Glutamatergic neuron (in vitro differentiated cells): ENCODE data around the gene PSME2. TPM values are rescaled to one million over a fixed set of nuclear protein-coding genes. Genes with fewer than 3 reads are reported as not detected.

ENCODE experiments used
- DNase-seq: peaks from one replicate; pipeline ENCODE4 v3.0.0; 2022
- H3K27ac Mint-ChIP-seq: one replicate; pipeline ENCODE4 v1.8.0; 2020; ENCODE audit warnings: mild to moderate bottlenecking, mixed read lengths, inconsistent platforms; ENCODE audit not compliant: unreplicated experiment
- H3K27me3 Mint-ChIP-seq: one replicate; pipeline ENCODE4 v1.8.0; 2020; ENCODE audit warnings: mild to moderate bottlenecking, moderate library complexity, mixed read lengths, inconsistent platforms; ENCODE audit not compliant: unreplicated experiment
- H3K36me3 Mint-ChIP-seq: one replicate; pipeline ENCODE4 v1.8.0; 2020; ENCODE audit warnings: mild to moderate bottlenecking, mixed read lengths, inconsistent platforms; ENCODE audit not compliant: unreplicated experiment
- H3K4me1 Mint-ChIP-seq: one replicate; pipeline ENCODE4 v1.8.0; 2020; ENCODE audit warnings: mild to moderate bottlenecking, low read depth, mixed read lengths, inconsistent platforms; ENCODE audit not compliant: unreplicated experiment
- H3K4me3 Mint-ChIP-seq: one replicate; pipeline ENCODE4 v1.8.0; 2020; ENCODE audit warnings: mild to moderate bottlenecking, mixed read lengths, inconsistent platforms; ENCODE audit not compliant: unreplicated experiment
- H3K9me3 Mint-ChIP-seq: one replicate; pipeline ENCODE4 v1.8.0; 2020; ENCODE audit warnings: mild to moderate bottlenecking, moderate library complexity, mixed read lengths, inconsistent platforms; ENCODE audit not compliant: unreplicated experiment
- total RNA-seq: library from RNA; stranded (reverse); fragmentation: NEBNext Ultra II Directional; extraction: Animal tissue kit (Norgen Biotek cat#: 25700); gene quantifications from one replicate; pipeline ENCODE4 v1.2.1, GENCODE V29; 2021; ENCODE audit not compliant: unreplicated experiment
- TF ChIP-seq, protein P1 (sequence below): fragments of 200-600 bp; sonication (generic); IDR thresholded peaks from one replicate; pipeline ENCODE4 v1.5.0; 2021; ENCODE audit not compliant: partially characterized antibody, unreplicated experiment

PSME2 gene
- total RNA-seq, 1 donor from 2014 or later, result 58.9 TPM

DNA sequence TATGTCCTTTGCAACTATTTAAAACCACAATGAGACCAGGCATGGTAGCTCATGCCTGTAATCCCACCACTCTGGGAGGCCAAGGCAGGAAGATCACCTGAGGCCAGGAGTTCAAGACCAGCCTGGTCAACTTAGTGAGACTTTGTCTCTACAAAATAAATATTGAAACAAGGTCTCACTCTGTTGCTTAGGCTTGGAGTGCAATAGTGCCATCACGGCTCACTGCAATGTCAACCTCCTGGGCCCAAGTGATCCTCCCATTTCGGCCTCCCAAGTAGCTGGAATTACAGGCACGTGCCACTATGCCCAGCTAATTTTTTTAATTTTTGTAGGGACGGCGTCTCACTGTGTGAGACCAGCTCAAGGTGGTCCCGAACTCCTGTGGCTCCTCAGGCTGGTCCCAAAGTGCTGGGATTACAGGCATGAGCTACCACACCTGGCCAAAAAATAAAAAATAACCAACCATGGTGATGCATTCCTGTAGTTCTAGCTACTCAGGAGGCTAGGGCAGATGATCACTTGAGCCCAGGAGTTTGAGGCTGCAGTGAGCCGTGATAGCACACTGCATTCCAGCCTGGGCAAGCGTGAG is 16.9 kb downstream of the PSME2 start:
- Mint-ChIP-seq H3K4me3 (no peak overlapping the region), H3K27me3 (peaks cover 6% of the 10 kb centered on the region), H3K36me3 (no peaks in the 10 kb centered on the region), H3K9me3 (peaks cover 4% of the 10 kb centered on the region), H3K27ac (no peak overlapping the region), H3K4me1 (peaks cover 18% of the 10 kb centered on the region)
- DNase-seq, result no peak
- TF ChIP-seq, protein P1, sequence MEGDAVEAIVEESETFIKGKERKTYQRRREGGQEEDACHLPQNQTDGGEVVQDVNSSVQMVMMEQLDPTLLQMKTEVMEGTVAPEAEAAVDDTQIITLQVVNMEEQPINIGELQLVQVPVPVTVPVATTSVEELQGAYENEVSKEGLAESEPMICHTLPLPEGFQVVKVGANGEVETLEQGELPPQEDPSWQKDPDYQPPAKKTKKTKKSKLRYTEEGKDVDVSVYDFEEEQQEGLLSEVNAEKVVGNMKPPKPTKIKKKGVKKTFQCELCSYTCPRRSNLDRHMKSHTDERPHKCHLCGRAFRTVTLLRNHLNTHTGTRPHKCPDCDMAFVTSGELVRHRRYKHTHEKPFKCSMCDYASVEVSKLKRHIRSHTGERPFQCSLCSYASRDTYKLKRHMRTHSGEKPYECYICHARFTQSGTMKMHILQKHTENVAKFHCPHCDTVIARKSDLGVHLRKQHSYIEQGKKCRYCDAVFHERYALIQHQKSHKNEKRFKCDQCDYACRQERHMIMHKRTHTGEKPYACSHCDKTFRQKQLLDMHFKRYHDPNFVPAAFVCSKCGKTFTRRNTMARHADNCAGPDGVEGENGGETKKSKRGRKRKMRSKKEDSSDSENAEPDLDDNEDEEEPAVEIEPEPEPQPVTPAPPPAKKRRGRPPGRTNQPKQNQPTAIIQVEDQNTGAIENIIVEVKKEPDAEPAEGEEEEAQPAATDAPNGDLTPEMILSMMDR, result no peak

DNA sequence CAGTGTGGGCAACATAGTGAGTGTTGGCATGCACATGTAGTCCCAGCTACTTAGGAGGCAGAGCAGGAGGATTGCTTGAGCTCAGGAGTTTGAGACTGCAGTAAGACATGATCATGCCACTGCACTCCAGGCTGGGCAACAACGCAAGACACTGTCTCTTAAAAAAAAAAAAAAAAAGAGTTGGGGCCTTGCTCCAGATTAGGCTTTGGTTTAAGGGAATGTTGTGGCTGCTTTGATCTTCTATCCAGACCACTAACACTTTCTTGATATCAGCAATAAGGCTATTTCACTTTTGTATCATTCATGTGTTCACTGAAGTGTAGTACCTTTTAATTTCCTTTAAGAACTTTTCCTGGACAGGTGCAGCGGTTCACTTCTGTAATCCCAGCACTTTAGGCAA is 18.7 kb downstream of the PSME2 start:
- TF ChIP-seq, protein P1, result no peak
- Mint-ChIP-seq H3K9me3 (peaks cover 4% of the 10 kb centered on the region), H3K27me3 (peaks cover 6% of the 10 kb centered on the region), H3K4me3 (no peak overlapping the region), H3K36me3 (no peaks in the 10 kb centered on the region), H3K27ac (no peak overlapping the region), H3K4me1 (peaks cover 14% of the 10 kb centered on the region)
- DNase-seq, result no peak

DNA sequence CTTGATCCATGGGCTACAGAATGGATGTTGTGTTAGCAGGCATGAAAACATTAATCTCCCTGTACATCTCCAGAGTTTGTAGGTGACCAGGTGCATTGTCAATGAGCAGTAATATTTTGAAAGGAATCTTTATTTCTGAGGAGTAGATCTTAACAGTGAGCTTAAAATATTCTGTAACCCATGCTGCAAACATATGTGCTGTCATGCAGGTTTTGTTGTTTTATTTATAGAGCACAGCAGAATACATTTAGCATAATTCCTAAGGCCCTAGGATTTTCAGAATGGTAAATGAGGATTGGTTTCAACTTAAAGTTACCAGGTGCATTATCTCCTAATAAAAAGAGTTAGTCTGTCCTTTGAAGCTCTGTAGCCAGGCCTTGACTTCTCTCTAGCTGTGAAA is 19.5 kb downstream of the PSME2 start:
- Mint-ChIP-seq H3K27me3 (peaks cover 6% of the 10 kb centered on the region), H3K4me1 (peaks cover 13% of the 10 kb centered on the region), H3K4me3 (no peak overlapping the region), H3K36me3 (no peaks in the 10 kb centered on the region), H3K27ac (no peak overlapping the region), H3K9me3 (peaks cover 4% of the 10 kb centered on the region)
- DNase-seq, result no peak
- TF ChIP-seq, protein P1, result no peak

GRCh38 chr14:24123424-24124417 is 22.7 kb downstream of the PSME2 start:
- H3K27me3 Mint-ChIP-seq, result peaks cover 4% of the 10 kb centered on the region
- DNase-seq, result no peak
- no peak overlapping the region for H3K27ac Mint-ChIP-seq
- no peaks in the 10 kb centered on the region for H3K4me1 Mint-ChIP-seq
- H3K36me3 Mint-ChIP-seq, result peaks cover under 1% of the 10 kb centered on the region
- H3K4me3 Mint-ChIP-seq, result no peak overlapping the region
- no peaks in the 10 kb centered on the region for H3K9me3 Mint-ChIP-seq
- TF ChIP-seq, protein P1, result no peak

GRCh38 chr14:24122898-24123297 is 23.5 kb downstream of the PSME2 start:
- H3K4me1 Mint-ChIP-seq, result no peaks in the 10 kb centered on the region
- peaks cover 2% of the 10 kb centered on the region for H3K9me3 Mint-ChIP-seq
- H3K27me3 Mint-ChIP-seq, result peaks cover 6% of the 10 kb centered on the region
- H3K36me3 Mint-ChIP-seq, result peaks cover 5% of the 10 kb centered on the region
- DNase-seq, result no peak
- H3K4me3 Mint-ChIP-seq, result no peak overlapping the region
- H3K27ac Mint-ChIP-seq, result no peak overlapping the region
- TF ChIP-seq, protein P1, result no peak
